NCI-H2196 treated with DMSO at 0.1 percent for 48 hours (cell line): Measurements from ENCODE around the gene DMXL2.
"Not testable (repeated sequence)": the region's sequence is repeated elsewhere in the genome, so short reads cannot be mapped to it uniquely, and the experiment has no call there.

Experiments
- DNase-seq: peaks from one replicate; lab custom pipeline; 2025; ENCODE audit not compliant: unreplicated experiment; lab: John Stamatoyannopoulos, UW

The DMXL2 gene

GRCh38 chr15:51577636-51578304, 44.8 kb downstream of the DMXL2 start:
- DNase-seq = no peak

- no peak for DNase-seq
Measured at GRCh38 chr15:51576911-51577500, 45.6 kb downstream of the DMXL2 start.

GRCh38 chr15:51576286-51576850, 46.2 kb downstream of the DMXL2 start:
- no peak for DNase-seq

- DNase-seq = no peak
Measured at GRCh38 chr15:51575775-51576174, 46.8 kb downstream of the DMXL2 start.

- not testable (repeated sequence) for DNase-seq
Measured at GRCh38 chr15:51573352-51573751, 49.2 kb downstream of the DMXL2 start.

GRCh38 chr15:51568939-51569784, 53.4 kb downstream of the DMXL2 start:
- not testable (repeated sequence) for DNase-seq

GRCh38 chr15:51561271-51561670, 61.3 kb downstream of the DMXL2 start:
- no peak for DNase-seq

- DNase-seq = no peak
Measured at GRCh38 chr15:51558876-51559275, 63.7 kb downstream of the DMXL2 start.

- no peak for DNase-seq
Measured at GRCh38 chr15:51558411-51558810, 64.2 kb downstream of the DMXL2 start.

GRCh38 chr15:51550841-51551240, 71.7 kb downstream of the DMXL2 start:
- no peak for DNase-seq

GRCh38 chr15:51547656-51548055, 74.9 kb downstream of the DMXL2 start:
- DNase-seq = no peak

- DNase-seq = no peak
Measured at GRCh38 chr15:51536965-51537574, 85.5 kb downstream of the DMXL2 start.

- DNase-seq = no peak
Measured at GRCh38 chr15:51533672-51534398, 88.7 kb downstream of the DMXL2 start.

GRCh38 chr15:51526955-51527354, 95.6 kb downstream of the DMXL2 start:
- no peak for DNase-seq

GRCh38 chr15:51524376-51524775, 98.2 kb downstream of the DMXL2 start:
- DNase-seq = no peak

GRCh38 chr15:51516291-51516690, 106.3 kb downstream of the DMXL2 start:
- DNase-seq = no peak

- DNase-seq = no peak
Measured at GRCh38 chr15:51505251-51505650, 117.3 kb downstream of the DMXL2 start.

GRCh38 chr15:51503003-51503402, 119.6 kb downstream of the DMXL2 start:
- DNase-seq = no peak

GRCh38 chr15:51499379-51499976, 123.1 kb downstream of the DMXL2 start:
- DNase-seq = no peak

- no peak for DNase-seq
Measured at GRCh38 chr15:51497806-51498205, 124.8 kb downstream of the DMXL2 start.
